Measurements from ENCODE around the gene SSR3. TPM values are rescaled to one million over a fixed set of nuclear protein-coding genes. Genes with fewer than 3 reads are reported as not detected.

Gene SSR3
- total RNA-seq: 100 to 1,000 TPM in 5 of 7 donors, 10 to 100 TPM in 2; 53.4 to 303 (median 160) TPM
- 100 to 1,000 TPM in 1 of 2 donors, 10 to 100 TPM in 1; 90.2 to 178 TPM for polyA plus RNA-seq
- long read RNA-seq, donor 1, transcript SSR3-204 (4 exons, 873 nt): minor isoform, 5 of 571 reads
- long read RNA-seq, donor 1, transcript SSR3-201 (5 exons, 3,716 nt): major isoform, 529 of 571 reads
- long read RNA-seq, donor 1, partial matches to known transcripts: 5 of 571 reads
- long read RNA-seq, donor 1, other reads (novel, unspliced or antisense): 31 of 571 reads
- long read RNA-seq, donor 2, transcript SSR3-201 (5 exons, 3,716 nt): major isoform, 58 of 70 reads
- long read RNA-seq, donor 2, partial matches to known transcripts: 0 of 70 reads
- long read RNA-seq, donor 2, other reads (novel, unspliced or antisense): 6 of 70 reads
- long read RNA-seq, donor 3, transcript SSR3-201 (5 exons, 3,716 nt): major isoform, 223 of 250 reads
- long read RNA-seq, donor 3, partial matches to known transcripts: 1 of 250 reads
- long read RNA-seq, donor 3, other reads (novel, unspliced or antisense): 23 of 250 reads

DNA sequence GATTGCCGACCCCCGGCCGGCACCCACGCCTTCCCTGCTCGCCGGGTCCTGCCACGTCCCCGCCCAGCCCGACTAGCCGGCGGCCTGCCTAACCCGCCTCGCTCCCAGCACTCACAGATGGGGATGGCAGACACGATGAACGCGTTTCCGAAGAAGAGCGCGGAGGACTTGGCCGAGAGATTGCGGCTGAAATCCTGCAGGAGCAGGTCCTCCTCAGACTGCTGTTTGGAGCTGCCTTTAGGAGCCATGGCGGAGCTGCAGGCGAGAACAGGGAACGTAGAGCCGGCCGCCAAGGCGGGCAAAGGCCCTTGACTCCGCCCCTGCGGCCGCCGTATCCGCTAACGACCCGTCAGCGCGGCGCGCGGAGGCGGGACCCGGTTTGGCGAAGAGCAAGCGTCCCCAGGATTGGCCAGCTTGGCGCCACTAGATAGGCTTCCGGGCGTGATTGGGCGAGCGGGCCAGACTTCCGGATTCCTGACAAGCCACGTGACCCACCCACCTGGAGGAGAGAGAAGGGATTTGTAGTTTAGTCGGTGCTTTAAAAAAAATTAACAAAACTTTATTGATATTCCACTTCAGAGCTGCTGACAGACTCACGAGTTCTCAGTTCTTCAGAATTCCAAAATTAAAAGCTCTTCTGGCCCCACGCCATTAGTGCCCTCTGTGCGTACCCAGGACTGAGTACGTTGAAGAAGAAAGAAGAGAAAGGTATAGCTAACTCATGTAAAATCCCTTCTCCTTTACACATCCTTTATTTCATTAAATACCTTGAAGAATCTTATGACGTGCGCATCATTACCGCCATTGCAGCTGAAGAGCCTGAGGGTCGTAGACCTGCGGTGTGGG, at the start of gene SSR3:
Gene SSR3 (minus strand): TSS at position 276 of the 846 bp plus-strand sequence. CDS start 28 bp downstream, at position 248.
- no peaks in the 10 kb centered on the region for H3K36me3 ChIP-seq
- no peaks in the 10 kb centered on the region for H3K9me3 ChIP-seq
- intact Hi-C loops (cut with DNase I): loop anchor here in 2 of 4 donors (5.0 to 10.0 kb wide), 2 partner anchors 117 to 530 kb away; partner anchors contain the start of gene TIPARP (in 2 of the 2)
- H3K27me3 ChIP-seq: no peaks in the 10 kb centered on the region
- peak; percentile 99 to 100 (median 99) for DNase-seq
- TF ChIP-seq EP300 (IDR thresholded peaks at IDR 0.05) (no peak), POLR2A (IDR thresholded peaks at IDR 0.05) (peak; percentile 47), CTCF (IDR thresholded peaks at IDR 0.05) (peak; percentile 31 to 74 (median 61))
- whole genome bisulfite sequencing, 3 donors: 3 to 4% (median 3%) methylated on average over 58 to 60 of the region's 60 CpGs
- H3K4me1 ChIP-seq (ENCODE audit: insufficient read depth): peaks cover 12% of the 10 kb centered on the region
- H3K4me3 ChIP-seq: peak within 1 kb of the TSS; percentile 96
- peak within 1 kb of the TSS; percentile 41 to 66 for H3K27ac ChIP-seq

DNA sequence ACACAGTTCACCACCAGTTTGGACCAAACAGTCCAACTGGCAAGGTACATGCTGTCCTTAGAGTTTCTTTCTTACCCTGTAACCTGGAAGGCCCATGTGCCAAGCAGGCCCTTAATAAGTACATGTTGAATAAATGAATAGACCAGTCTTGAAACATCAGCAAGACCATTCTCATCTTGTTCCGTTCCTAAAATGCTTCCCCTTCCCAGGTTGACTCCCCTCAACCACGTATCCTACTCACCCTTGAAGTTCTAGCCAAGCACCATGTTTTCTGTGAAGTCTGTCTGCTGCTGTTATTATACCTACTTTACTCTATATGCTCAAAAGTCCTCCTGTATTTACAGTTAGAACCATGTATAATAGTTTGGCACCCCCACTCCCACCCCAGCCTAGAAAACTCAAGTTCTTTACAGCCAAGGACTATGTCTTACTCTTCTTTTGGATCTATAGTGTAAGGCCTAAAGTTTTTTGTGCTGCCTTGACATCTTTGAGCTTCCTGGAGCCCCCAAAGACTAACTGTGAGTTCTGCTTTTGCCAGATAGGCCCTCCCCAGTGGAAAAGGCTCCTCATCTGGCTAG, 49.2 kb upstream of the SSR3 start:
- H3K4me1 ChIP-seq (ENCODE audit: insufficient read depth): no peaks in the 10 kb centered on the region
- TF ChIP-seq EP300 (IDR thresholded peaks at IDR 0.05): no peak
- TF ChIP-seq CTCF (IDR thresholded peaks at IDR 0.05): no peak
- TF ChIP-seq POLR2A (IDR thresholded peaks at IDR 0.05): no peak
- no peaks in the 10 kb centered on the region for H3K36me3 ChIP-seq
- DNase-seq: no peak
- H3K27me3 ChIP-seq: no peaks in the 10 kb centered on the region
- H3K4me3 ChIP-seq: no peak overlapping the region
- H3K27ac ChIP-seq: no peak overlapping the region
- 72 to 99% (median 95%) methylated on average over 2 of the region's 2 CpGs for WGBS, 3 donors
- H3K9me3 ChIP-seq: no peaks in the 10 kb centered on the region
- intact Hi-C loops (cut with DNase I): no loop called here

DNA sequence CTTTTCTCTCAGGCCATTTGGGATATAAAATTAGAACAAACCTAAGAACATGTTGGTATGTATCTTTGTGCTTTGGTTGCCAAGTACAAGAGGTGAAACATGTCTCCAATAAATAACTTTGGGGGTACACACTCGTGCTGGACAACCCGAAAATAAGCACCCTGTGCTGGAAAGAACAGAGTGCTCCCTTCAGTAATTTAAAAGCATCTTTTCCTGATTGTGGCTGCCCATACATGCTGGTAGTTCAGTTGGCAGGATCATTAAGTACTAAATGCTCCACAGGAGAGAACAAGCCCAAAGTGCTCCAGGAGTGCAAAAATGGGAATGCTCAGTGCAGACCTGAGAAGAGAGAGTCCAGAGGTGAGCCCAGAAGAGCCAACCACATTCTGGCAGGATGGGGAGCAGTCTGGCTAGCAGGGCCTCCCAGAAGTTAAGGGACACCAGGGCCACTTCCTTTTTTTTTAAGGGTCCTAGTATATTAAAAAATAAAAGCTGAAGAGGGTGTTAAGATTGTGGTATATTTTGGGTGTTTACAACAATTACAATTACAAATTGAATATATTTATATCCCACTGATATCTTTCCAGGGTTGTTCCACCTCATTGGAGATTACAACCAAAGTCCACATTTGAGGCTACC, 48.6 kb upstream of the SSR3 start:
- Histone ChIP-seq H3K4me3 (no peak overlapping the region), H3K27ac (no peak overlapping the region), H3K9me3 (no peaks in the 10 kb centered on the region), H3K27me3 (no peaks in the 10 kb centered on the region), H3K36me3 (no peaks in the 10 kb centered on the region), H3K4me1 (ENCODE audit: insufficient read depth) (peaks cover under 1% of the 10 kb centered on the region)
- DNase-seq: no peak
- TF ChIP-seq POLR2A (IDR thresholded peaks at IDR 0.05) (no peak), CTCF (IDR thresholded peaks at IDR 0.05) (no peak), EP300 (IDR thresholded peaks at IDR 0.05) (no peak)
- WGBS, 3 donors: 27 to 30% (median 28%) methylated on average over 2 of the region's 2 CpGs
- intact Hi-C loops (cut with DNase I): no loop called here

DNA sequence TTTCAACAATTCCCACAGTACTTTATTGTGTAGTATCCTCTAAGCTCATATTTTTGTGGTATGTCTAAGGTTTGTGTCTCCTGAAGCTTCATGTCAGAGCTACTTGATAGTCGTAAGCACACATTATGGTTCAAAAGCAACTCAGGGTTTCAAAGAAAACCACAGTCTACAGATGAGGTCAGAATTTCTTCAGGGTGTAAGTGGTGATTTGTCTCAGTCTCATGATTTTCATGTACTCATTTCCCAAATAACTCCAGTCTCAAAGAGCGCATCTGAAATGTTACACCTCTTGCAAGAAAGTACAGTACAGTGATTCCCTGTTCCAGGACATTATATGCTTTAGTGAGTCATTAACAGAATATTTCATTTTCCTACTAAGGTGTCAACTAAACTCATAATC, 47.5 kb upstream of the SSR3 start:
- Histone ChIP-seq H3K36me3 (no peaks in the 10 kb centered on the region), H3K9me3 (no peaks in the 10 kb centered on the region), H3K4me3 (no peak overlapping the region), H3K27me3 (no peaks in the 10 kb centered on the region), H3K4me1 (ENCODE audit: insufficient read depth) (peaks cover 3% of the 10 kb centered on the region), H3K27ac (no peak overlapping the region)
- no peak for DNase-seq
- WGBS, 3 donors: 83 to 96% (median 92%) methylated on average over 2 of the region's 2 CpGs
- intact Hi-C loops (cut with DNase I): no loop called here
- no peak for TF ChIP-seq EP300 (IDR thresholded peaks at IDR 0.05)
- no peak for TF ChIP-seq CTCF (IDR thresholded peaks at IDR 0.05)
- TF ChIP-seq POLR2A (IDR thresholded peaks at IDR 0.05): no peak

Data from ovary (tissue), 10 donors.